Measurements from ENCODE around the gene KCTD17. TPM values are rescaled to one million over a fixed set of nuclear protein-coding genes. Genes with fewer than 3 reads are reported as not detected.

KCTD17 gene
- total RNA-seq, 1 donor from 2014 or later: 42.2 TPM

DNA sequence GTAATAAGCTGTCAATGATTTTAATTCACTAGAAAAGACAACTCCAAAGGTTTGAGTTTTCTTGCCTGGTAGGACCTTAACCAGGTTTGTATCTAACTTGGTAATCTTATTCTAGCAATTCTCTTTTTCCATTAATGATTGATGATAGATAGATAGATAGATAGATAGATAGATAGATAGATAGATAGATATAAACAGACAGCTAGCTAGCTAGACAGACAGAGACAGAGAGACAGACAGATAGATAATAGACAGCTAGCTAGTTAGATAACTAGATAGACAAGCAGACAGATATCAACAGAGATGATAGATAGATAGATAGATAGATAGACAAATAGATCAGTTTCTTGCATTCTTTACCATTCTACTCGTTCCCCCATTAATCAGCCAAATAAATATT, 42.7 kb downstream of the KCTD17 start:
- Mint-ChIP-seq H3K27me3 (ENCODE audit: low read depth) (peaks cover 52% of the 10 kb centered on the region), H3K4me1 (no peaks in the 10 kb centered on the region), H3K4me3 (no peak overlapping the region), H3K27ac (no peak overlapping the region), H3K36me3 (no peaks in the 10 kb centered on the region), H3K9me3 (no peaks in the 10 kb centered on the region)
- no peak for DNase-seq (ENCODE audit: low spot score in 2 of 2, unreplicated experiment in 2 of 2)
- TF ChIP-seq, protein P1, sequence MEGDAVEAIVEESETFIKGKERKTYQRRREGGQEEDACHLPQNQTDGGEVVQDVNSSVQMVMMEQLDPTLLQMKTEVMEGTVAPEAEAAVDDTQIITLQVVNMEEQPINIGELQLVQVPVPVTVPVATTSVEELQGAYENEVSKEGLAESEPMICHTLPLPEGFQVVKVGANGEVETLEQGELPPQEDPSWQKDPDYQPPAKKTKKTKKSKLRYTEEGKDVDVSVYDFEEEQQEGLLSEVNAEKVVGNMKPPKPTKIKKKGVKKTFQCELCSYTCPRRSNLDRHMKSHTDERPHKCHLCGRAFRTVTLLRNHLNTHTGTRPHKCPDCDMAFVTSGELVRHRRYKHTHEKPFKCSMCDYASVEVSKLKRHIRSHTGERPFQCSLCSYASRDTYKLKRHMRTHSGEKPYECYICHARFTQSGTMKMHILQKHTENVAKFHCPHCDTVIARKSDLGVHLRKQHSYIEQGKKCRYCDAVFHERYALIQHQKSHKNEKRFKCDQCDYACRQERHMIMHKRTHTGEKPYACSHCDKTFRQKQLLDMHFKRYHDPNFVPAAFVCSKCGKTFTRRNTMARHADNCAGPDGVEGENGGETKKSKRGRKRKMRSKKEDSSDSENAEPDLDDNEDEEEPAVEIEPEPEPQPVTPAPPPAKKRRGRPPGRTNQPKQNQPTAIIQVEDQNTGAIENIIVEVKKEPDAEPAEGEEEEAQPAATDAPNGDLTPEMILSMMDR (IDR thresholded peaks at IDR 0.05; ENCODE audit: unreplicated experiment): no peak

DNA sequence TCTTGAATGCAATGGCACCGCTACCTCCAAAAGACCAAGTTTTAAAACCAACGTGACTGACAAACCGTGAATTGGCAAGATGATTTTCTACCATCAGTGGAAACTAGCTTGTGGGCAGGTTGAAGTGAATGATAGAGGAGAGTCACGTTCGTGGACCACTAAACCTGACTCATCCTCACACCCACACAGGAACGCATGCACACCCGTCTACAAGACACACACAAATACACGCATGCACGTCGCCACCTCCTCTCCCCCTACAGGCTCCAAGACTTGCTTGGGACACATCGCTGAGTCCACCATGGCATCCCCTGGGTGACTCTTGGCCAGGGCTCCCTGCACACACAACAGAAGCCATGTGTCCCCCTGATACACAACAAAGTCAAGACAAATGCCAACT, 43.6 kb downstream of the KCTD17 start:
- no peak for DNase-seq (ENCODE audit: low spot score in 2 of 2, unreplicated experiment in 2 of 2)
- Mint-ChIP-seq H3K9me3 (no peaks in the 10 kb centered on the region), H3K27ac (no peak overlapping the region), H3K36me3 (no peaks in the 10 kb centered on the region), H3K4me1 (no peaks in the 10 kb centered on the region), H3K4me3 (no peak overlapping the region), H3K27me3 (ENCODE audit: low read depth) (peaks cover 58% of the 10 kb centered on the region)
- TF ChIP-seq, protein P1 (IDR thresholded peaks at IDR 0.05; ENCODE audit: unreplicated experiment): no peak

DNA sequence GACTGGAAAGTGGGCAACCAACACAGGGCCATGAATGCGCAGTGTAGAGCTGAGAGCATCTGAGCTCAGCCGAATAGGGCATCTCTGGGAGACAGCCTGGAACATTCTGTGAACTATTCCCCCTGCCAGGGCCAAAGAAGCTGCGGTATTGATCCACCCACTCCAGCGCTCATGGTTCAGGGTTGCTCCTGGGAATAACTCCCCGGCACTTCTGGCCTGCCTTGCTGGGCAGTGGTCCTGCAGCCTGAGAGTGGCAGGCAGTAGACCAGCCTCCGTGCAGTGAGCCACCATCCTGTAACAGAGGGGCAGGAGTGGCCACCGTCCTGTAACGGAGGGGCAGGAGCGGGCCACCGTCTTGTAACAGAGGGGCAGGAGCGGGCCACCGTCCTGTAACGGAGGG, 45.8 kb downstream of the KCTD17 start:
- Mint-ChIP-seq H3K9me3 (no peaks in the 10 kb centered on the region), H3K4me3 (peak overlapping the region; percentile 28), H3K27ac (no peak overlapping the region), H3K4me1 (no peaks in the 10 kb centered on the region), H3K36me3 (no peaks in the 10 kb centered on the region), H3K27me3 (ENCODE audit: low read depth) (peaks cover 62% of the 10 kb centered on the region)
- DNase-seq (ENCODE audit: low spot score in 2 of 2, unreplicated experiment in 2 of 2): no peak
- TF ChIP-seq, protein P1 (IDR thresholded peaks at IDR 0.05; ENCODE audit: unreplicated experiment): no peak

DNA sequence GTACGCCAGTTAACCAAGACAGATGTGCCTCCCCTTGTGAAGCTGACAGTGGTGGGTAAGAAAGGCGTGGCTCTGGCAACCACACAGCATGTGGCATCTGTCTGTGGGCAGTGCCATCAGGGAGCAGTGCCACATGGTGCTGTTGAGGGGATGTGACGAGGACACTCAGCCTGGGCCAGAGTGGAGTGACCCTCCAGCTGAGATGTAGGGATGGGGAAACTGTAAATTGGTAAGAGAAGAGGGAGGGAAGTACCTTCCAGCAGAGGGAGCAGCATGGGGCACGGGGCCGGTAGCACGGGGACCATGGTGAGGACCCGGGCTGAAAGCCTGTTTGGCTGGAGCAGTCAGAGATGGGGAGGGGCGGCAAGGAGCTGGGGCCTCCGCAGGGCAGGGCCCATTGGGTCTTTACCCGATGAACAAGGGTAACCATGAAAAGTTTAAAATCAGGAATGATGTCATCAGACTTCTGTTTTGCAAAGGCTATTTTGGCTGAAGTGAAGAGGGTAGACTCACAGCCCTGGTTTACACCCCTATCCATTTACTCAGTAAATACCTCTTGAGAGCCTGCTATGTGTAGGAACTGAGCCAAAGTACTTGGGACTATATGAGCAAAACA, 47.5 kb downstream of the KCTD17 start:
- no peaks in the 10 kb centered on the region for H3K9me3 Mint-ChIP-seq
- no peaks in the 10 kb centered on the region for H3K4me1 Mint-ChIP-seq
- H3K27me3 Mint-ChIP-seq (ENCODE audit: low read depth): peaks cover 68% of the 10 kb centered on the region
- TF ChIP-seq, protein P1 (IDR thresholded peaks at IDR 0.05; ENCODE audit: unreplicated experiment): no peak
- no peak overlapping the region for H3K27ac Mint-ChIP-seq
- DNase-seq (ENCODE audit: low spot score in 2 of 2, unreplicated experiment in 2 of 2): no peak
- H3K36me3 Mint-ChIP-seq: no peaks in the 10 kb centered on the region
- no peak overlapping the region for H3K4me3 Mint-ChIP-seq

DNA sequence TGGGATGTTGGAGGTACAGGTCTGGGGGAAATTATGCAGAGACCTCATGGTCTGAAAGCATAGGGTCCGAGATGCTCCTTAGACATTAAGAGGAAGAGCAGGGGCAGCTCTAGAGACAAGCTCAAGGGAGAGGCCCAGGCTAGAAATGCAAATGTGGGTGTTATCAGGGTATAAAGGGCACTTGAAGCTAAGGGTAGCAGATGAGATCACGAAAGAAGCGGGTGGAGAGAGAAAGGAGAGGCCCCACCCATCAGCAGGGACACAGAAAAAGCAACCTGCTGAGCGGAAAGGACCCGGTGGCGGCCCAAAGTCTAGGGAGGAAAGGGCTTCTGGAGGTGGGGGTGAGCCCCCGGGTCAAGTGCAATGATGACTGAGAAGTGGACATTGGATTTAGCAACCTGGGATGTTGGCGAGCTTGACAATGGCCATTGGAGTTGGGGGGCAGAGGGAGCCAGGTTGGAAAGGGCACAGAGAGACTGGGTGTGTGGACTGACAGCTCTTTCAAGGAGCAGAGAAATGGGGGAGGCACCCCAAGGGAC, 49.1 kb downstream of the KCTD17 start:
- H3K27ac Mint-ChIP-seq: no peak overlapping the region
- no peak overlapping the region for H3K4me3 Mint-ChIP-seq
- TF ChIP-seq, protein P1 (IDR thresholded peaks at IDR 0.05; ENCODE audit: unreplicated experiment): no peak
- no peaks in the 10 kb centered on the region for H3K9me3 Mint-ChIP-seq
- peaks cover 56% of the 10 kb centered on the region for H3K27me3 Mint-ChIP-seq (ENCODE audit: low read depth)
- DNase-seq (ENCODE audit: low spot score in 2 of 2, unreplicated experiment in 2 of 2): no peak
- no peaks in the 10 kb centered on the region for H3K4me1 Mint-ChIP-seq
- no peaks in the 10 kb centered on the region for H3K36me3 Mint-ChIP-seq

Measured in mesothelial cell of epicardium (in vitro differentiated cells).